Measurements from ENCODE around the gene SLC34A2.

GRCh38 chr4:25637581-25638220 is 17.9 kb upstream of the SLC34A2 start:
- TF ChIP-seq POLR2A (IDR thresholded peaks at IDR 0.05): no peak
- no peak for TF ChIP-seq CTCF (IDR thresholded peaks at IDR 0.05)

Data from stomach (tissue), 4 donors.